Testis (tissue), 2 donors: ENCODE results near the gene SOBP.

Source experiments
- CTCF ChIP-seq, 3 experiments: fragments of 450-650 bp in 2 of 3; fragments of 200-600 bp in 1 of 3; sonication (generic) in 1 of 3; IDR thresholded peaks; one replicate each; pipeline ENCODE4 v1.5.1; 2016 to 2019; ENCODE audit warnings: antibody characterized with exemption in 3 of 3, mild to moderate bottlenecking in 2 of 3, moderate library complexity in 1 of 3
- POLR2A ChIP-seq: fragments of 450-650 bp; IDR thresholded peaks from one replicate; pipeline ENCODE4 v1.6.1; 2017; ENCODE audit warnings: antibody characterized with exemption, mild to moderate bottlenecking, moderate library complexity

DNA sequence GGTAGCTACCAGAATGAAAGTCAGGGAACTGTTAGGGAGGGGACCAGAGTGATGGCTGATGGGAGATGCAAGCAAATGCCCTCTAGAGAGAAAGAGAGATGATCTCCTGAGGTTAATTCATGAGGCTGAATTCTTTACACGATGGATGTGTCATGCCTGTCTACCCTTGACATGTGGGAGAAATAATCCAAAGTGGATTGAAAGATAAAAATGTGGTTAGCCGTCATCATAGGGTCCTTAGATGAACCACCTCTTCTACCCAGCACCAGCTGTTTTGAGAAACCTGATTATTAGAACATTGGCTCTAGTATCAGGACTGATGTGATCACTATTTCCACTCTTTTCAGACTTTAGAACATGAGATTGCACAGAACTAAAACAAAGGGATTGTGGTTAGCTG is 53.6 kb downstream of the SOBP start:
- TF ChIP-seq POLR2A = no peak
- no peak for TF ChIP-seq CTCF (IDR thresholded peaks at IDR 0.05)
